ENCODE results near the gene ZNF611. TPM values are rescaled to one million over a fixed set of nuclear protein-coding genes. Genes with fewer than 3 reads are reported as not detected.

ZNF611 gene
- total and polyA plus RNA-seq, 10 of the 15 experiments (the other 5 are each of a cell fraction or from before 2014, with no cell fraction given), result 1.4 to 16.8 (median 7.6) TPM

DNA sequence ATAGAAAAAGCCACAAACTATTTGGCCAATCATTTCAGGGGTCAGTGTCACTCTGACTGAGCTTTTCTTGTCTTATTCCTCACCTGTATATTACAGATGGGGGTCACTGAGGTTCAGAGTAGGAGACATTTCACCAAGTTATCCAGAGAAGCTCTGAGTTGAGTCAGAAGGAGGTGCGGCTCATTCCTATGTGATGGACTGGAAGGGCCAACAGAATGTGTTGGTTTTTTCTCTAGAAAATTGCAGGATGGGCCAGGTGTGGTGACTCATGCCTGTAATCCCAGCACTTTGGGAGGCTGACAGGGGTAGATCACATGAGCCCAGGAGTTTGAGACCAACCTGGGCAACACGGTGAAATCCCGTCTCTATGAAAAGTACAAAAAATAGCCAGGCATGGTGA, 72.2 kb downstream of the ZNF611 start:
- ChIA-PET POLR2A (no interaction called here), CTCF (no interaction called here), SMC1A (ENCODE audit: uncharacterized antibody, unreplicated experiment) (interaction anchor here (1.3 kb wide), 1 partner anchor 12 kb away, joined by 3 read pairs; no protein-coding TSS in a partner anchor), RAD21 (ENCODE audit: unreplicated experiment) (no interaction called here)
- no peak overlapping the region for H3K9ac ChIP-seq (ENCODE audit: control insufficient read depth, insufficient read depth, low read length)
- ATAC-seq (no peak), DNase-seq (ENCODE audit: low read depth, low spot score) (no peak), FAIRE-seq (no peak)
- no peaks in the 10 kb centered on the region for H3K4me1 ChIP-seq (ENCODE audit: control insufficient read depth, insufficient read depth, low read length)
- intact Hi-C loops (cut with micrococcal nuclease; ENCODE audit: unreplicated experiment) (no loop called here), in situ Hi-C loops (cut with MboI) (no loop called here)
- H3K9me3 ChIP-seq (replicated peaks; ENCODE audit: control insufficient read depth, insufficient read depth, low read length), result no peaks in the 10 kb centered on the region; the same call in 2 of the 3 replicates
- H2AFZ ChIP-seq (ENCODE audit: control insufficient read depth, low read depth, low read length), result no peak overlapping the region
- H3K79me2 ChIP-seq (ENCODE audit: control insufficient read depth, insufficient read depth, low read length), result no peaks in the 10 kb centered on the region
- no peak overlapping the region for H3K4me2 ChIP-seq (ENCODE audit: control insufficient read depth, insufficient read depth)
- H3K36me3 ChIP-seq (ENCODE audit: control insufficient read depth in 2 of 2, insufficient read depth in 2 of 2, low read length in 1 of 2), result peaks cover 5 to 7% of the 10 kb centered on the region in 2 experiments; a peak in 3 of 4 replicates
- H4K20me1 ChIP-seq (ENCODE audit: control insufficient read depth, insufficient read depth), result no peaks in the 10 kb centered on the region
- H3K4me3 ChIP-seq, result no peak overlapping the region
- no peaks in the 10 kb centered on the region for H3K27me3 ChIP-seq (replicated peaks in 1 of 2; ENCODE audit: control insufficient read depth in 2 of 2, insufficient read depth in 2 of 2, low read length in 1 of 2)
- WGBS (ENCODE audit: insufficient coverage, insufficient replicate concordance, low lambda C conversion rate, missing lambda C conversion rate), result 82% methylated on average over 3 of the region's 3 CpGs
- H3K27ac ChIP-seq (ENCODE audit: control insufficient read depth, insufficient read depth), result no peak overlapping the region
- no TSS peak for BruUV-seq (replicated peaks)
- TF ChIP-seq, protein P1, sequence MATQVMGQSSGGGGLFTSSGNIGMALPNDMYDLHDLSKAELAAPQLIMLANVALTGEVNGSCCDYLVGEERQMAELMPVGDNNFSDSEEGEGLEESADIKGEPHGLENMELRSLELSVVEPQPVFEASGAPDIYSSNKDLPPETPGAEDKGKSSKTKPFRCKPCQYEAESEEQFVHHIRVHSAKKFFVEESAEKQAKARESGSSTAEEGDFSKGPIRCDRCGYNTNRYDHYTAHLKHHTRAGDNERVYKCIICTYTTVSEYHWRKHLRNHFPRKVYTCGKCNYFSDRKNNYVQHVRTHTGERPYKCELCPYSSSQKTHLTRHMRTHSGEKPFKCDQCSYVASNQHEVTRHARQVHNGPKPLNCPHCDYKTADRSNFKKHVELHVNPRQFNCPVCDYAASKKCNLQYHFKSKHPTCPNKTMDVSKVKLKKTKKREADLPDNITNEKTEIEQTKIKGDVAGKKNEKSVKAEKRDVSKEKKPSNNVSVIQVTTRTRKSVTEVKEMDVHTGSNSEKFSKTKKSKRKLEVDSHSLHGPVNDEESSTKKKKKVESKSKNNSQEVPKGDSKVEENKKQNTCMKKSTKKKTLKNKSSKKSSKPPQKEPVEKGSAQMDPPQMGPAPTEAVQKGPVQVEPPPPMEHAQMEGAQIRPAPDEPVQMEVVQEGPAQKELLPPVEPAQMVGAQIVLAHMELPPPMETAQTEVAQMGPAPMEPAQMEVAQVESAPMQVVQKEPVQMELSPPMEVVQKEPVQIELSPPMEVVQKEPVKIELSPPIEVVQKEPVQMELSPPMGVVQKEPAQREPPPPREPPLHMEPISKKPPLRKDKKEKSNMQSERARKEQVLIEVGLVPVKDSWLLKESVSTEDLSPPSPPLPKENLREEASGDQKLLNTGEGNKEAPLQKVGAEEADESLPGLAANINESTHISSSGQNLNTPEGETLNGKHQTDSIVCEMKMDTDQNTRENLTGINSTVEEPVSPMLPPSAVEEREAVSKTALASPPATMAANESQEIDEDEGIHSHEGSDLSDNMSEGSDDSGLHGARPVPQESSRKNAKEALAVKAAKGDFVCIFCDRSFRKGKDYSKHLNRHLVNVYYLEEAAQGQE (IDR thresholded peaks at IDR 0.05; ENCODE audit: low read depth, low read length), result no peak
- TF ChIP-seq NFYA (IDR thresholded peaks at IDR 0.05; ENCODE audit: borderline replicate concordance, low read depth, low read length), result no peak
- TF ChIP-seq, protein P2, sequence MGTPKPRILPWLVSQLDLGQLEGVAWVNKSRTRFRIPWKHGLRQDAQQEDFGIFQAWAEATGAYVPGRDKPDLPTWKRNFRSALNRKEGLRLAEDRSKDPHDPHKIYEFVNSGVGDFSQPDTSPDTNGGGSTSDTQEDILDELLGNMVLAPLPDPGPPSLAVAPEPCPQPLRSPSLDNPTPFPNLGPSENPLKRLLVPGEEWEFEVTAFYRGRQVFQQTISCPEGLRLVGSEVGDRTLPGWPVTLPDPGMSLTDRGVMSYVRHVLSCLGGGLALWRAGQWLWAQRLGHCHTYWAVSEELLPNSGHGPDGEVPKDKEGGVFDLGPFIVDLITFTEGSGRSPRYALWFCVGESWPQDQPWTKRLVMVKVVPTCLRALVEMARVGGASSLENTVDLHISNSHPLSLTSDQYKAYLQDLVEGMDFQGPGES (IDR thresholded peaks at IDR 0.05), result no peak
- no peak for TF ChIP-seq PAX8 (IDR thresholded peaks at IDR 0.05)
- TF ChIP-seq, protein P3, sequence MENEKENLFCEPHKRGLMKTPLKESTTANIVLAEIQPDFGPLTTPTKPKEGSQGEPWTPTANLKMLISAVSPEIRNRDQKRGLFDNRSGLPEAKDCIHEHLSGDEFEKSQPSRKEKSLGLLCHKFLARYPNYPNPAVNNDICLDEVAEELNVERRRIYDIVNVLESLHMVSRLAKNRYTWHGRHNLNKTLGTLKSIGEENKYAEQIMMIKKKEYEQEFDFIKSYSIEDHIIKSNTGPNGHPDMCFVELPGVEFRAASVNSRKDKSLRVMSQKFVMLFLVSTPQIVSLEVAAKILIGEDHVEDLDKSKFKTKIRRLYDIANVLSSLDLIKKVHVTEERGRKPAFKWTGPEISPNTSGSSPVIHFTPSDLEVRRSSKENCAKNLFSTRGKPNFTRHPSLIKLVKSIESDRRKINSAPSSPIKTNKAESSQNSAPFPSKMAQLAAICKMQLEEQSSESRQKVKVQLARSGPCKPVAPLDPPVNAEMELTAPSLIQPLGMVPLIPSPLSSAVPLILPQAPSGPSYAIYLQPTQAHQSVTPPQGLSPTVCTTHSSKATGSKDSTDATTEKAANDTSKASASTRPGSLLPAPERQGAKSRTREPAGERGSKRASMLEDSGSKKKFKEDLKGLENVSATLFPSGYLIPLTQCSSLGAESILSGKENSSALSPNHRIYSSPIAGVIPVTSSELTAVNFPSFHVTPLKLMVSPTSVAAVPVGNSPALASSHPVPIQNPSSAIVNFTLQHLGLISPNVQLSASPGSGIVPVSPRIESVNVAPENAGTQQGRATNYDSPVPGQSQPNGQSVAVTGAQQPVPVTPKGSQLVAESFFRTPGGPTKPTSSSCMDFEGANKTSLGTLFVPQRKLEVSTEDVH (IDR thresholded peaks at IDR 0.05; ENCODE audit: low read depth, partially characterized antibody), result no peak
- no peak for TF ChIP-seq RCOR1 (conservative IDR thresholded peaks at IDR 0.05; ENCODE audit: low read depth, low read length)
- TF ChIP-seq RAD21 (IDR thresholded peaks at IDR 0.05; ENCODE audit: insufficient read depth, low read depth, low read length), result no peak
- TF ChIP-seq BRCA1 (IDR thresholded peaks at IDR 0.05; ENCODE audit: low read depth, low read length), result no peak
- TF ChIP-seq NFIC (IDR thresholded peaks at IDR 0.05; ENCODE audit: low read depth, low read length), result no peak
- TF ChIP-seq RELA (IDR thresholded peaks at IDR 0.05; ENCODE audit: borderline replicate concordance, partially characterized antibody), result no peak
- TF ChIP-seq, protein P4, sequence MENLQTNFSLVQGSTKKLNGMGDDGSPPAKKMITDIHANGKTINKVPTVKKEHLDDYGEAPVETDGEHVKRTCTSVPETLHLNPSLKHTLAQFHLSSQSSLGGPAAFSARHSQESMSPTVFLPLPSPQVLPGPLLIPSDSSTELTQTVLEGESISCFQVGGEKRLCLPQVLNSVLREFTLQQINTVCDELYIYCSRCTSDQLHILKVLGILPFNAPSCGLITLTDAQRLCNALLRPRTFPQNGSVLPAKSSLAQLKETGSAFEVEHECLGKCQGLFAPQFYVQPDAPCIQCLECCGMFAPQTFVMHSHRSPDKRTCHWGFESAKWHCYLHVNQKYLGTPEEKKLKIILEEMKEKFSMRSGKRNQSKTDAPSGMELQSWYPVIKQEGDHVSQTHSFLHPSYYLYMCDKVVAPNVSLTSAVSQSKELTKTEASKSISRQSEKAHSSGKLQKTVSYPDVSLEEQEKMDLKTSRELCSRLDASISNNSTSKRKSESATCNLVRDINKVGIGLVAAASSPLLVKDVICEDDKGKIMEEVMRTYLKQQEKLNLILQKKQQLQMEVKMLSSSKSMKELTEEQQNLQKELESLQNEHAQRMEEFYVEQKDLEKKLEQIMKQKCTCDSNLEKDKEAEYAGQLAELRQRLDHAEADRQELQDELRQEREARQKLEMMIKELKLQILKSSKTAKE (IDR thresholded peaks at IDR 0.05; ENCODE audit: low read depth, poor library complexity, severe bottlenecking), result no peak
- TF ChIP-seq KDM1A (IDR thresholded peaks at IDR 0.05; ENCODE audit: borderline replicate concordance), result no peak
- no peak for TF ChIP-seq RFX5 (IDR thresholded peaks at IDR 0.05; ENCODE audit: low read depth, low read length)
- TF ChIP-seq FOS (IDR thresholded peaks at IDR 0.05; ENCODE audit: borderline replicate concordance, extremely low read depth, insufficient read length), result no peak
